ENCODE data around the gene FRMD7.
"Not testable (repeated sequence)": the region's sequence is repeated elsewhere in the genome, so short reads cannot be mapped to it uniquely, and the experiment has no call there.

FRMD7 gene, protein sequence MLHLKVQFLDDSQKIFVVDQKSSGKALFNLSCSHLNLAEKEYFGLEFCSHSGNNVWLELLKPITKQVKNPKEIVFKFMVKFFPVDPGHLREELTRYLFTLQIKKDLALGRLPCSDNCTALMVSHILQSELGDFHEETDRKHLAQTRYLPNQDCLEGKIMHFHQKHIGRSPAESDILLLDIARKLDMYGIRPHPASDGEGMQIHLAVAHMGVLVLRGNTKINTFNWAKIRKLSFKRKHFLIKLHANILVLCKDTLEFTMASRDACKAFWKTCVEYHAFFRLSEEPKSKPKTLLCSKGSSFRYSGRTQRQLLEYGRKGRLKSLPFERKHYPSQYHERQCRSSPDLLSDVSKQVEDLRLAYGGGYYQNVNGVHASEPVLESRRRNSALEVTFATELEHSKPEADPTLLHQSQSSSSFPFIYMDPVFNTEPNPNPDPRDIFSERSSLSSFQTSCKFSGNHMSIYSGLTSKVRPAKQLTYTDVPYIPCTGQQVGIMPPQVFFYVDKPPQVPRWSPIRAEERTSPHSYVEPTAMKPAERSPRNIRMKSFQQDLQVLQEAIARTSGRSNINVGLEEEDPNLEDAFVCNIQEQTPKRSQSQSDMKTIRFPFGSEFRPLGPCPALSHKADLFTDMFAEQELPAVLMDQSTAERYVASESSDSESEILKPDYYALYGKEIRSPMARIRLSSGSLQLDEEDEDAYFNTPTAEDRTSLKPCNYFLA

GRCh38 chrX:132127743-132128142 lies at the start of gene FRMD7:
FRMD7 (minus strand) TSS chrX:132128020; CDS start chrX:132127844, 176 bp downstream.
- DNase-seq (ENCODE audit: low spot score): no peak

DNA sequence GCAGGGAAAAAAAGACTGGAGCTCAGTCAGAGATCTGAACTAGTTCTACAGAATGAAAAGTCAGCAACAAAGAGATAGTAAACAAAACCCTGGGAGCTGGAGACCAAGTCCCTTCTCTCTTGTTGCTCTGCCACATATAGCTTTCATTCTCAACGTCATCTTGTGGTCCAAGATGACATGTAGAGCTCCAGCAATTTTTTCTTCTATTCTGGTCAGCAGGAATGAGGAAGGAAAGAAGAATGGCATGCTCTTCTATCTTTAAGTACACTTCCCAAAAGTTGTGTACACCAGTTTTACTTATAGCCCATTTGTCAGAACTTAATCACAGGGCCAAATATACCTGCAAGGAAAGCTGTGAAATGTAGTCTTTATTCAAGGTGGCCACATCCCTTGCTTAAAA lies 45.8 kb upstream of the FRMD7 start:
- DNase-seq (ENCODE audit: low spot score): no peak

DNA sequence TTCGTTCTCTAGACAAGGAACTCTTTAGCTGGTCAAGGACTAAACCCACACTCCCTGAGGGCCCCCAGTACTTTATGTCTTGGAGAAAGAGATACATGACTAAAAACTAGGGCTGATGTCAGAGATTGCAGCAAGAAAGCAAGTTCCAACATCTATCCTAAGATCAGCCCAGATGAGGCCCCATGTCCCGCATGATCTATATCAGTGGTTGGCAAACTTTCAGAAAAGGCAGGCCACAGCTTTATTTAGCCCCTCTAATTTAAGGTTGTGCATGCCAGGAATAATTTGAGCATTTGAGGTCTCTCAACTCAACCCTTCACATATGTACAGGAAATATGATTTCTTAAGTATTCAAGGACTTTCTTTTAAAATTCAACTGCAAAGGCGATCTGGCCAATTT lies 44.1 kb upstream of the FRMD7 start:
- no peak for DNase-seq (ENCODE audit: low spot score)

- DNase-seq (ENCODE audit: low spot score): no peak
Measured at GRCh38 chrX:132171478-132171877, 43.7 kb upstream of the FRMD7 start.

DNA sequence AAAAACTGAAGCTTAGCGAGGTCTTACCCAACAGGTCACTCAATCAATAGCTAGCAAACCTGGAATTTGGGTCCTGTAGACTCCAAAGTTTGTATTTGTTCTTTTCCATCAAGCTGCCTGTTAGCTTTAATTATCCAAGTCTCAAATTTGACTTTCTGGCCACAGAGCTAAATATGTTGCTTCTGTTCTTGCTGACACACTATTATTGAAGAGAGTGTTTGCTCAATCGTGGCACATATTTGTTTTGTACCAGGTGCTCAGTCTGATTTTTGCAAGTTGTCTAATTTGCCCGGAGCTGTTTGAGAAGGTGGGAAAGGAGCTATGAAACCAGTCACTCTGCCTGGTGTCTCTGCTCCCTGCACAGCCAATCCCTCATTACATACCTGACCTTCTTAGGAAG lies 41.7 kb upstream of the FRMD7 start:
- DNase-seq (ENCODE audit: low spot score): no peak

DNA sequence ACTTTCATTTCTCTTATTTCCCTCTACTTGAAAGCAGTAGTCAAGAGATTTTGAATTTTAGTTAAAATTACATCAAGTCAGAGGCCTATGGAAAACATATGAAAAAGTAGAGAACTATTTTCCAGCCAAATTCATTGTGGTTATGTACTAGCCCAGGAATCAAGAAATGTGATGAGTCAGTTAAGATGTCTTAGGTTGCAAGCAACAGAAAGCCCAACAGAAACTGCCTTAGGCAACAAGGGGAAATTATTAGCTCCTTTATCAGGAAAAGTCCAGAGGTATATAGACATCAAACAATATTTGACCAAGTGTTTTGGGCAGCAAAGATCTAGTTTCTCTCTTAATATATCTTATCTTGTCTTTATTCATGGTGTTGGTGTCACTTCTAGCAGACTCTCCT lies 37.8 kb upstream of the FRMD7 start:
- DNase-seq (ENCODE audit: low spot score): no peak

DNA sequence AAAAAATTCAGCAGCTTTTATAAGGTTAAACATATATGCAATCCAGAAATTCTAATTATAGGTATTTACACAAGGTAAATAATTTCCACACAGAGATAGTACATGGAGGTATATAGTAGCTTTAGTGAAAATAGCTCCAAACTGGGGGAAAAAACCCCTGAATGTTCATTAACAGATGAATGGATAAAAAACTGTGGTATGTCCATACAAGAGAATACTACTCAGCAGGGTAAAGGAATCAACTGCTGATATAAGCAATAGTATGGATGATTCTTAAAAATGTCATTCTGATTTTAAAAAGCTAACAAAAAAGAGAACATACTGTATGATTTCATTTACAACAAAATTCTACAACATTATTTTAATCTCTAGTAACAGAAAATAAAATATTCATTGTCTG lies 37.2 kb upstream of the FRMD7 start:
- no peak for DNase-seq (ENCODE audit: low spot score)

DNA sequence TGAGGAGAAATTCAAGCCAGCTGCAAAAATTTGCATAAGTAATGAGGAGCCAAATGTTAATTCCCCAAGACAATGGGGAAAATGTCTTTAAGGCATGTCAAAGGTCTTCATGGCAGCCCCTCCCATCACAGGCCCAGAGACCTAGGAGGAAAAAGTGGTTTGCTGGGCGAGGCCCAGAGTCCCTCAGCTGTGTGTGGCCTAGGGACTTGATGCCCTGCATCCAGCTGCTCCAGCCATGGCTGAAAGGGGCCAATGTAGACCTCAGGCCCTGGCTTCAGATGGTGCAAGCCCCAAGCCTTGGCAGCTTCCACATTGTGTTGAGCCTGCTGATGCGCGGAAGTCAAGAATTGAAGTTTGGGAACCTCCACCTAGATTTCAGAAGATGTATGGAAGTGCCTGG lies 35.3 kb upstream of the FRMD7 start:
- not testable (repeated sequence) for DNase-seq (ENCODE audit: low spot score)

GRCh38 chrX:132153166-132153565 lies 25.3 kb upstream of the FRMD7 start:
- no peak for DNase-seq (ENCODE audit: low spot score)

- DNase-seq (ENCODE audit: low spot score): no peak
Measured at GRCh38 chrX:132146456-132146855, 18.6 kb upstream of the FRMD7 start.

GRCh38 chrX:132144061-132144460 lies 16.2 kb upstream of the FRMD7 start:
- DNase-seq (ENCODE audit: low spot score): no peak

DNA sequence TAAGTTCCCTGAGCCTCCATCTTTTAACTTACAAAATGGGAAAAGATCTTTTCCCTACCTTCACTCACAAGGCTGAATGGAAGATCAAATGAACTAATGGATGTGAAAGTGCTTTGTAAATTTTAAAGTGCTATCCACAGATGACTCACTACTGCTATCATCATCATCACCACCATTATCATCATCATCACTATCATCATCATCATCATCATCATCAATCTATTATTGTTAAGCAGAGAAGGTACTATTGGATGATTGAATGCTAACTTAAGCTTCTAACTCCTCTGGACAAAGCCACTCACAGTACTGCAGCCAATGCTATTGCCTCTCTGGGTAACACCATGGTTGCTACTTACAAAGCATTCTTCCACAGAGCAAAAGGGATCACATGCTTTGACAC lies 1.9 kb downstream of the FRMD7 start:
- DNase-seq (ENCODE audit: low spot score): no peak

DNA sequence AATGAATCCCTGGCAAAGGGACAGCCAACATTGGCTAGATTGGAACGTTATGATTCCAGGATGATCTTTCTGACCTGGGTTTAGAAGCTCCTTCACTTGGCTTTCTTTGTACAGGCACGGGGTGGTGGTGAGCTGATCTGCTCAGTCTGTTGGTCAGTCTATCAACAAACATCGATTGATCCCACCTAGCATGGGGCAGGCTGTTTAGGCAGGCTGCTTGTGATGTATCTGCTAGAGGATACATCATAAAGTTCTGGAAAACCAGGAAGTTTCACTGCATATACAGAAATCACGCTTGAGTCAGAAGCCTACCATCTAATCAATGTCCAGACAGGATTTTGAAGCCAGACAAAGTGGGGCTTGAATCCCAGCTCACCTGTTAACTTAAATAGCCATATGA lies 6.9 kb downstream of the FRMD7 start:
- no peak for DNase-seq (ENCODE audit: low spot score)

DNA sequence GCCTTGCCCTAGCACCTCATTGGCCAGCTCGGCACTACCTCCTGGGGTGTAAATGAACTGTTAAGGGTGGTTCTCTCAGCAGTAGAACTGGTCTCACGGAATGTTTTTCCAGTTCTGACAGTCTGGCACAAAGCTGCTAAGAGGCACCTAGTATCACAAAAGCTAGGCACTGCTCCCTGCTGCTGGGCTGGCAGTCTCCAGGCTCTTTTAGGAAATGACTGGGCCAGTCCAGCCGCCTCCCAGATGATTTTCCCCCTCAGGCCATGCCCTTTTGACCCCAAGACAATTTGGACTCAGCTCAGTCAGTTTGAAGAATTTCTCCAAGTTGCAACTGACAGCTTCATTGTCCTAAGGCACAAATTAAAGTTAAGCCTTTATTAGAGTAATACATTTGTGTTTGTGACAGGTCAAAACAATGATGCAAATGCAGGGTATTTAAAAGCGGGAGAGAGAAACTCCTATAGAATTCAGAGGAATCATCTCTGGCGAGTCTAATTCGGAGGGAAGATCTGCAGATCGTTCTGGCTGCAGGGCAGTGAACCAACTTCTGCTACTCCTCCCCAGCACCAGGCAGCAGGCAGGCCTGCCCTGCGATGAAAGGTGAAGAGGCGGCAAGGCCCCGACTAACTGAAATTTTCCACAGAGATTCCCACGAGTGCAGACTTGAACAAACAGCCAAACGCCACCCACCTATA lies 7.9 kb downstream of the FRMD7 start:
- DNase-seq (ENCODE audit: low spot score): no peak

DNA sequence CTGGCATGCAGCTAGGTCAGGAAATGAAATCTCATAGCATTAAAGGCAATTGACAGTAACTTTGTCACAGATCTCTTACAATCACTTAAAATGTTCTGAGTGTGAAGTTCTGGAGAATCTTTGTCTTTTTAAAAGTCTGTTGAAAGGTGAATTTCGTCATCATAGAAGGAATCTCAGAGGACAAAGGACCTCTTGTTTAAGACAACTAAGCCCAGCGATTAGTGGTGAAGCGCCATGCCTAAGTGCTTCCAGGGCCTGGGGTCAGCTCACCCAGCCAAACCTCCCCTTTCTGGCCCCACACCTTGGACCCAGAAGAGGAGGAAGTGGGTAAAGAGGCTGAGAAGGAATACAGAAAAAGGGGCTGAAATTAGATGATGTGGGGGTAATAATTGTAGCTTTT lies 8.5 kb downstream of the FRMD7 start:
- DNase-seq (ENCODE audit: low spot score): no peak

- no peak for DNase-seq (ENCODE audit: low spot score)
Measured at GRCh38 chrX:132118358-132118757, 9.5 kb downstream of the FRMD7 start.

DNA sequence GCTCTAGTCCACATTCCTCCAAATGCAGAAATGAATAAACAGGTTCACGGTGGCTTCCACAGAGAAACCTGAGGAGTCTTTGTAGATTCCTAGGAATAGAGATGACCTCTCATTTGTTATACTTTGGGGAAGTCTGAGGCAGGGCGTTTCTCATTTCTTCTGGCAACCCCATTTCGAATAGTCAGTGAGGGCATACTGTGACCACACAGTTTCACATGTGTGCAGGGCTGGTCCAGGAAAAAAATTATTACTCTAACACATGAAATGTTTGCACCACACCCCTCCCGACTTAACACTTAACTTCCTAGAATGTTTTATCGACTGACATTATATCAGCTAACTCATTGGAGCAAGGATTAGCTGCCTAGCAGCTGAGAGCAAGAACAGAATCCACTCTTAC lies 12.0 kb downstream of the FRMD7 start:
- no peak for DNase-seq (ENCODE audit: low spot score)

- no peak for DNase-seq (ENCODE audit: low spot score)
Measured at GRCh38 chrX:132114607-132115006, 13.2 kb downstream of the FRMD7 start.

GRCh38 chrX:132107291-132107690 lies 20.5 kb downstream of the FRMD7 start:
- DNase-seq (ENCODE audit: low spot score): no peak

GRCh38 chrX:132101799-132102198 lies 26.0 kb downstream of the FRMD7 start:
- no peak for DNase-seq (ENCODE audit: low spot score)

- no peak for DNase-seq (ENCODE audit: low spot score)
Measured at GRCh38 chrX:132101206-132101605, 26.6 kb downstream of the FRMD7 start.

- DNase-seq (ENCODE audit: low spot score): not testable (repeated sequence)
Measured at GRCh38 chrX:132098704-132099103, 29.1 kb downstream of the FRMD7 start.

- DNase-seq (ENCODE audit: low spot score): no peak
Measured at GRCh38 chrX:132094164-132094563, 33.7 kb downstream of the FRMD7 start.

Data from germinal center (tissue), 1 donor.